Measurements from ENCODE around the gene ZNF174. TPM values are rescaled to one million over a fixed set of nuclear protein-coding genes. Genes with fewer than 3 reads are reported as not detected.

ZNF174 gene
- 11.5 to 15.7 TPM (median 13.9 TPM) in 5 replicates for total RNA-seq (2022; extraction: Qiagen RNA extraction)

DNA sequence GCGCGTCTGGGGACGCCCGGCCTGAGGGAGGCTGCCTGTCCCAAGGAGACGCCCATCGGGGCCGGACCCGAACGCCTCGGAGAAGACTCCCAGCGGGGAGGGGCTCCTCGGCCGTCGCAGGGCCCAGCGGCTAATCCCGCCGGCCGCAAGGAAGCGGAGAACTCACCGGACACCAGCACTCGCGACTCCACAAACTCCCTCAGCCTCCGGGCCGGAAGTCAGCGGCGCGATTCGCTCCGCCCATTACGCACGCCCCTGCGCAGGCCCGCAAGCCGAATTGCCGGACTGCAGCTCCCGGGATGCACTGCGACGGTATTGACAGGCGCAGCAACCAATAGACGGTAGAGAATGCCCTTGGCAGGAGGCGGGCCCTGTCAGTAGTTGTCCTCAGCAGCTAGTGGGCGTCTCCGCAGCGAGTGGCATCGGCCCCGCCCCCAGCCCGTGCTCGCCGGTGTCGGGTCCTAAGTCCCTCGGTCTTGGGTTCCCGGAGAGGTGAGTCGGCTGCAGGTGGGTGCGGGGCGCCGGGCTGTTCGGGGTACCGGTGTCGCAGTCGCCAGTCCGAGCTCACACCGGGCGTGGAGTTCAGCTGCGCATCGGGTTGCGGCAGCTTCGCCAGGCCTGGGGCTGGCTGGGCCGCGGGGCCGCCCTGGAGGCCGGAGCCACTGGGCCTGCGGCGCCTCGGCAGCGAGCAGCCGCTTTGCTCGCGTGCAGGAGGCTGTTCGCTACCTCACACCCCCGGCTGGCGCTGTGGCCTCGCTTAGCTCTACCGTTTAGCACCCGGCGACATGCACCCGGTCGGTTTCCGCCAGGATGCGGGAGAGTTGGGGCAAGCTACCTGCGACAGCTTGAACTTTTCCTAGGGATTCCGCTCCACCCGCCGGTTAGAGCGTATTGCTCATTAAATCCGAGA is at the start of gene ZNF174, which contains the start of gene ZSCAN32:
Gene ZNF174, plus strand, starts transcription at position 437 of the 910 bp plus-strand sequence. CDS start 790 bp downstream, outside the sequence.
Gene ZSCAN32, minus strand, starts transcription at position 226 of the 910 bp plus-strand sequence. CDS start 3,447 bp downstream, outside the sequence.

DNA sequence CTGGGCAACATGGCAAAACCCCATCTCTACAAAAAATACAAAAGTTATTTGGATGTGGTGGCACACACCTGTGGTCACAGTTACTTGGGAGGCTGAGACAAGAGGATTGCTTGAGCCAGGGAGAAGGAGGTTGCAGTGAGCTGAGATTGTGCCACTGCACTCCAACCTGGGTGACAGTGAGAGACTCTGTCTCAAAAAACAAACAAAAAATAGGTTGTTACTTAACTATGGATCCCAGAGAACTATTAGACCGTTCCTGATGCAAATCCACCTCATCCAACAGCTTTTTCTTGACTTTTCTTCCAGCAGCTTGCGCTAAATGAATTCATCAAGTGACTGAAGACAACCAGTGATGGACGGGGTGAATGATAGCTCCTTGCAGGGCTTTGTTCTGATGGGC is 45.4 kb upstream of the ZNF174 start, which contains the start of gene OR2C1:
Gene OR2C1, plus strand, starts transcription at position 301 of the 400 bp plus-strand sequence. Its CDS starts 52 bp downstream, at position 353.

DNA sequence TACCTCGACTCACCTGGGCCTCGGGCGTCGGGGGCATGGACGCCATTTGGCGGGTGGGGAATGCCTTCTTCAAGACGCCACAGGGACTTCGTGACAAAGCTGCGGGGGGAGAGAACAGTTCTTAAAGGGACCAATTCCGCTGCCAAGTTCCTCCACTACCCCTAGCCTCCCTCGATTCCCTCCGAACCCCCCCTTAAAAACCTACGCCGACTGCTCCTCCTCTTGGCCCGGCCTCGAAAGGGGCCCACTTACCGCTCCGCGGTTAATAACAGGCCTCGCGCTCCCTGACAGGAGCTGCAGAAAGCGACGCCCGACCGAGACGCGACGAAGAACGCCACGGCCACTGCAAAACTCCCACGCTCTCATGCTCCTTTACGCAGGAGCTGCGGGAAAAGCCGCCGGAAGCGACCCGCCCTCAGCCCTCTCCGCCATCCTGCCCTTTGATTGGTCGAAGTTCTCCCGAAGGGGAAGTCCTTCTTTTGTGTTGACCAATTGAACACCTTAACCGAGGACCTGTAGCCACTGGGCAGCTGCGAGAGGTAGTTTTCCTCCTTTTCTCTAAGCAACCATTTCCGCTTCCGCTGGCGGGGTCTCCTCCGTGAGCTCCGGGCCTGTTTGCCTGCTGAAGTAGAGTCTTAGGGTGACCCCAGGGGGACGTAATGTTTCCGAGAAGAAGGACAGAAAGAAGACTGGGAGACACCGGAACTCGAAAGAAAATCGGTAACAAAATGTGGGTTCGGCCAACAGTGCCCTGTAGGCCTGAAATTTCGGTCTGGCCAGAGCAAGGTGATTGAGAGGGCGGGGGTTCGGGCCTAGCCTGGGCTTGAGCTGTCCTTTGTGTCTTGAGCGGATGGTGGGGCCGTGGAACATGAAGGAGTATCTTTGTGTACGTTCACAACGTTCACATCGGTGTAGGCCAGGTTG is 42.4 kb downstream of the ZNF174 start, which contains the start of the genes NAA60 and ZNF597:
Gene NAA60, plus strand, starts transcription at position 573 of the 924 bp plus-strand sequence. CDS start 32,548 bp downstream, outside the sequence.
Gene ZNF597, minus strand, starts transcription at position 397 of the 924 bp plus-strand sequence. Its CDS starts 351 bp downstream, at position 46.

Other genes with a start within 250 kb of the ZNF174 start
- gene OR1F1, start 213.0 kb upstream of the ZNF174 start, total RNA-seq (2022; extraction: Qiagen RNA extraction): 0.17 to 0.65 TPM (median 0.43 TPM) in 4 of 5 replicates, not detected in the other
- gene ZNF200, start 166.1 kb upstream of the ZNF174 start, total RNA-seq (2022; extraction: Qiagen RNA extraction): 7.4 to 8.2 TPM (median 7.6 TPM) in 5 replicates
- gene MEFV, start 144.6 kb upstream of the ZNF174 start, total RNA-seq (2022; extraction: Qiagen RNA extraction): 0.12 TPM in 1 of 5 replicates, not detected in the others
- gene ZNF263, start 117.7 kb upstream of the ZNF174 start, total RNA-seq (2022; extraction: Qiagen RNA extraction): 35.5 to 41.1 TPM (median 37.1 TPM) in 5 replicates
- 0.59 to 1.5 TPM (median 1.3 TPM) in 5 replicates for gene TIGD7, start 95.8 kb upstream of the ZNF174 start, total RNA-seq (2022; extraction: Qiagen RNA extraction)
- 9.7 to 10.6 TPM (median 10.2 TPM) in 5 replicates for gene ZNF75A, start 95.7 kb upstream of the ZNF174 start, total RNA-seq (2022; extraction: Qiagen RNA extraction)
- gene OR2C1, start 45.3 kb upstream of the ZNF174 start, total RNA-seq (2022; extraction: Qiagen RNA extraction): not detected in 5 replicates
- 10.7 to 16.3 TPM (median 14.0 TPM) in 5 replicates for gene ZSCAN32, start 211 bp upstream of the ZNF174 start, total RNA-seq (2022; extraction: Qiagen RNA extraction)
- 0.98 to 1.1 TPM (median 1.0 TPM) in 5 replicates for gene ZNF597, start 42.3 kb downstream of the ZNF174 start, total RNA-seq (2022; extraction: Qiagen RNA extraction)
- gene NAA60, start 42.5 kb downstream of the ZNF174 start, total RNA-seq (2022; extraction: Qiagen RNA extraction): 48.6 to 54.7 TPM (median 50.2 TPM) in 5 replicates
- not detected in 5 replicates for gene C16orf90, start 94.3 kb downstream of the ZNF174 start, total RNA-seq (2022; extraction: Qiagen RNA extraction)
- gene CLUAP1, start 99.8 kb downstream of the ZNF174 start, total RNA-seq (2022; extraction: Qiagen RNA extraction): 17.7 to 23.3 TPM (median 20.1 TPM) in 5 replicates
- gene NLRC3, start 176.2 kb downstream of the ZNF174 start, total RNA-seq (2022; extraction: Qiagen RNA extraction): 0.04 to 0.09 TPM (median 0.06 TPM) in 3 of 5 replicates, not detected in the others
- gene SLX4, start 210.4 kb downstream of the ZNF174 start, total RNA-seq (2022; extraction: Qiagen RNA extraction): 3.5 to 5.3 TPM (median 4.7 TPM) in 5 replicates

Measured in A549 treated with Mapracorat at 1 μM for 4 hours (cell line).